ENCODE results near the gene AOX1. TPM values are rescaled to one million over a fixed set of nuclear protein-coding genes. Genes with fewer than 3 reads are reported as not detected.

The AOX1 gene
- total RNA-seq, 1 experiment from 2014 or later, result 3.5 TPM

DNA sequence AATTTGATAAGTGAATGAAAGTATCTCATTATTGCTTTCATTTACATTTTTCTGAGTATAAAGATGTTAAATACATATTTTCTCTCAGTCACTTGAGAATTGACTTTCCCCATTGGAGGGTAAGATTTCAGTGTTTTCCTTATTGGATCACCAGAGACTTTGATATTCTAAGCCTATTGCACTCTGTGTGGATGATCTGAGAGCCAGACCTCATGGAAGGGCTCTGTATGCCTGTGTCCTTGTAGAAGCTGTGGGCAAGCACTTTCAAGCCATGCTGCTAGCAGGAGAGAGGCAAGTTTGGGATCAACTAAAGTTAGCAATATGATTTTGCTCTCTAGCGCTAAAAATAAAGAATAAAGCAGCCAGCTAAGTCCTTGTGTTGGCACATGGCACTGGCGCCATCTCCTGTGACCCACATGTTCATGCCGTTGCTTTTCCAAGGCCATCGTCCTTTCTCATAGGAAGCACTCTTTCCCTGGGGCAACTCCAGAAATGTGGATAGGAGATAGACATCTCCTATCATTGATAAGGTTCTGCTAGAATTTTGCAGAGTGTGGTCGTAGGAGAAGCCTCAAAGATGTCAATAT lies 72.6 kb downstream of the AOX1 start:
- TF ChIP-seq, protein P1, sequence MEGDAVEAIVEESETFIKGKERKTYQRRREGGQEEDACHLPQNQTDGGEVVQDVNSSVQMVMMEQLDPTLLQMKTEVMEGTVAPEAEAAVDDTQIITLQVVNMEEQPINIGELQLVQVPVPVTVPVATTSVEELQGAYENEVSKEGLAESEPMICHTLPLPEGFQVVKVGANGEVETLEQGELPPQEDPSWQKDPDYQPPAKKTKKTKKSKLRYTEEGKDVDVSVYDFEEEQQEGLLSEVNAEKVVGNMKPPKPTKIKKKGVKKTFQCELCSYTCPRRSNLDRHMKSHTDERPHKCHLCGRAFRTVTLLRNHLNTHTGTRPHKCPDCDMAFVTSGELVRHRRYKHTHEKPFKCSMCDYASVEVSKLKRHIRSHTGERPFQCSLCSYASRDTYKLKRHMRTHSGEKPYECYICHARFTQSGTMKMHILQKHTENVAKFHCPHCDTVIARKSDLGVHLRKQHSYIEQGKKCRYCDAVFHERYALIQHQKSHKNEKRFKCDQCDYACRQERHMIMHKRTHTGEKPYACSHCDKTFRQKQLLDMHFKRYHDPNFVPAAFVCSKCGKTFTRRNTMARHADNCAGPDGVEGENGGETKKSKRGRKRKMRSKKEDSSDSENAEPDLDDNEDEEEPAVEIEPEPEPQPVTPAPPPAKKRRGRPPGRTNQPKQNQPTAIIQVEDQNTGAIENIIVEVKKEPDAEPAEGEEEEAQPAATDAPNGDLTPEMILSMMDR (conservative IDR thresholded peaks at IDR 0.05), result peak; percentile 58
- Histone ChIP-seq H4K91ac (ENCODE audit: insufficient read length, low read depth, low read length) (no peak overlapping the region), H3K79me1 (ENCODE audit: insufficient read depth, low read depth, low read length, poor library complexity, severe bottlenecking) (no peaks in the 10 kb centered on the region), H3K4me2 (ENCODE audit: insufficient read depth, insufficient read length, low read length) (no peak overlapping the region), H3K4ac (ENCODE audit: low read depth, low read length) (no peak overlapping the region), H2AK5ac (ENCODE audit: insufficient read length, low read length) (no peak overlapping the region), H4K5ac (ENCODE audit: insufficient read length, low read depth, low read length) (no peak overlapping the region), H4K8ac (replicated peaks; ENCODE audit: insufficient read length, low read depth, low read length) (no peak overlapping the region), H3K4me1 (ENCODE audit: insufficient read depth, low read length) (no peaks in the 10 kb centered on the region), H3K18ac (ENCODE audit: insufficient read length, low read depth, low read length) (no peak overlapping the region), H2BK15ac (ENCODE audit: low read depth, low read length) (no peak overlapping the region), H3K23me2 (ENCODE audit: insufficient read length, low read depth, low read length, poor library complexity, severe bottlenecking) (no peaks in the 10 kb centered on the region), H2BK20ac (ENCODE audit: low read depth, low read length, poor library complexity, severe bottlenecking) (no peak overlapping the region), H2BK120ac (ENCODE audit: low read depth, low read length, poor library complexity, severe bottlenecking) (no peak overlapping the region), H2AFZ (ENCODE audit: low read length) (no peak overlapping the region), H3K23ac (ENCODE audit: insufficient read length, low read depth, low read length) (no peak overlapping the region), H2BK12ac (ENCODE audit: insufficient read length, low read depth, low read length) (no peak overlapping the region), H3K56ac (ENCODE audit: insufficient read length, low read depth, low read length) (no peak overlapping the region), H2BK5ac (ENCODE audit: insufficient read length, low read length) (no peak overlapping the region), H3K14ac (ENCODE audit: insufficient read depth, low read length) (no peak overlapping the region), H3K27me3 (ENCODE audit: insufficient read depth, low read length) (no peaks in the 10 kb centered on the region), H3K27ac (ENCODE audit: insufficient read length, low read depth, low read length) (no peak overlapping the region), H3K9ac (ENCODE audit: extremely low read depth, insufficient read length, low read length) (no peak overlapping the region), H3K9me3 (ENCODE audit: control insufficient read depth, low read depth, low read length) (no peaks in the 10 kb centered on the region), H3K79me2 (ENCODE audit: insufficient read depth, low read length) (no peaks in the 10 kb centered on the region), H3T11ph (ENCODE audit: low read length) (no peak overlapping the region), H4K20me1 (ENCODE audit: control insufficient read depth, insufficient read depth, insufficient read length) (no peaks in the 10 kb centered on the region)
- Mint-ChIP-seq H3K4me3 (no peak overlapping the region), H3K27me3 (ENCODE audit: low read depth) (no peaks in the 10 kb centered on the region; the same call in 1 of the 2 replicates), H3K36me3 (ENCODE audit: insufficient read depth in 1 of 3, low read depth in 3 of 3) (no peaks in the 10 kb centered on the region), H3K27ac (no peak overlapping the region), H3K9me3 (no peaks in the 10 kb centered on the region), H3K4me1 (0 out of 4 replicates have a peak, but pooled peaks cover 0 to 3% of the 10 kb centered on the region in 2 experiments)
- no peak for DNase-seq
- WGBS (ENCODE audit: extremely low coverage, insufficient read length, low lambda C conversion rate), result no CpG with 5 or more reads among the region's 5 CpGs

Measured in H9 (cell line).